ENCODE measurements around the gene OMD.
"Not testable (repeated sequence)": the region's sequence is repeated elsewhere in the genome, so short reads cannot be mapped to it uniquely, and the experiment has no call there.

The OMD gene

GRCh38 chr9:92414566-92414965 is 9.7 kb downstream of the OMD start:
- Histone ChIP-seq H3K27ac (ENCODE audit: low read length) (no peak overlapping the region), H3K27me3 (ENCODE audit: control insufficient read depth, insufficient read depth, low read length) (no peaks in the 10 kb centered on the region), H3K4me3 (ENCODE audit: low read length) (no peak overlapping the region), H3K9me3 (ENCODE audit: control insufficient read depth, insufficient read depth, low read length) (no peaks in the 10 kb centered on the region), H3K4me1 (ENCODE audit: control insufficient read depth, insufficient read depth, low read length) (no peaks in the 10 kb centered on the region), H3K36me3 (ENCODE audit: control insufficient read depth, insufficient read depth, low read length) (no peaks in the 10 kb centered on the region)
- no CpG with 5 or more reads among the region's 1 CpG for WGBS (ENCODE audit: insufficient coverage, insufficient read length)
- DNase-seq (ENCODE audit: low read depth, low spot score) = no peak

DNA sequence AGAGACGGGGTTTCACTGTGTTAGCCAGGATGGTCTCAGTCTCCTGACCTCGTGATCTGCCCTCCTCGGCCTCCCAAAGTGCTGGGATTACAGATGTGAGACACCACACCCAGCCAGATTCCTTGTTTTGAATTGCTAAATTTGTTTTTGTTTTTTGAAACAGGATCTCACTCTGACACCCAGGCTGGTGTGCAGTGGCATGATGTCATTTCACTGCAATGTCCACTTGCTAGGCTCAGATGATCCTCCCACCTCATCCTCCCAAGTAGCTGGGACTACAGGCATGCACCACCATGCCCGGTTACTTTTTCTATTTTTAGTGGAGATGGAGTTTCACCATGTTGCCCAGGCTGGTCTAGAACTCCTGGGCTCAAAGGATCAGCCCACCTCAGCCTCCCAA is 13.1 kb downstream of the OMD start:
- H3K36me3 ChIP-seq (ENCODE audit: control insufficient read depth, insufficient read depth, low read length); H3K4me3 ChIP-seq (ENCODE audit: low read length); H3K4me1 ChIP-seq (ENCODE audit: control insufficient read depth, insufficient read depth, low read length); DNase-seq (ENCODE audit: low read depth, low spot score); H3K9me3 ChIP-seq (ENCODE audit: control insufficient read depth, insufficient read depth, low read length); H3K27ac ChIP-seq (ENCODE audit: low read length); H3K27me3 ChIP-seq (ENCODE audit: control insufficient read depth, insufficient read depth, low read length): not testable (repeated sequence)
- no CpG with 5 or more reads among the region's 4 CpGs for WGBS (ENCODE audit: insufficient coverage, insufficient read length)

DNA sequence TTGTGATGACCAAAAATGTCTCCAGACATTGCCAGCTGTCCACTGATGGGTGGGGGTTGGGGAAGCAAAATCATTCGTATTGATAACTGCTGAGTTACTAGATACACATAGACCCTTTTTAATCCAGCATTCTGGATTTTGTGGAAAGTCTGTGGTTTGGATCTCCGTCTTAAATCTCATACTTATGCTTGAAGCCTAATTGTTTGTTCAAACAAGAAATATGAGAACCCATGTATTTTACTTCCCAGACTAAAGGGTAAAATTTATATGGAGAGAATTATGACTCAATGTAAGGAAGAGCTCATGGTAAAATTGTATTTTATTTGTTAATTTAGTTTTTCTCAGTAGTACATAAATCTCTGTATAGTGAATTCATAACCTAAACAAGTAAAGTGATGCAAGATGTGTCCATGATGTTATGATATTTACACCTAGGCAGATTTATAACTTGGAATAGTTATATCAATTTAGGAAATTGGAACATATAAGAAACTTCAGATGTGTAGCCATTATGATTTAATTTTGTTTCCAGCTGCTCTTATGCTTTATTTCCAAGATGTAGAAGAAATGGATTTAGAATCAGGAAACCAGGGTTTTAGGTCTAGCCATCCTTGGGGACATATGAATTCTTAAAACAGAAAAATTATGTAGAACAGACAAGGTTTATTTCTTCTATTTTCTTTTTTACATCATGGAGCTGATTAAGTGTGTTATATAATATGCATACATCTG is 15.4 kb downstream of the OMD start:
- no peaks in the 10 kb centered on the region for H3K9me3 ChIP-seq (ENCODE audit: control insufficient read depth, insufficient read depth, low read length)
- no peak overlapping the region for H3K4me3 ChIP-seq (ENCODE audit: low read length)
- H3K4me1 ChIP-seq (ENCODE audit: control insufficient read depth, insufficient read depth, low read length) = no peaks in the 10 kb centered on the region
- H3K27ac ChIP-seq (ENCODE audit: low read length) = no peak overlapping the region
- H3K27me3 ChIP-seq (ENCODE audit: control insufficient read depth, insufficient read depth, low read length) = no peaks in the 10 kb centered on the region
- WGBS (ENCODE audit: insufficient coverage, insufficient read length) = no CpG with 5 or more reads among the region's 2 CpGs
- no peaks in the 10 kb centered on the region for H3K36me3 ChIP-seq (ENCODE audit: control insufficient read depth, insufficient read depth, low read length)
- DNase-seq (ENCODE audit: low read depth, low spot score) = no peak

DNA sequence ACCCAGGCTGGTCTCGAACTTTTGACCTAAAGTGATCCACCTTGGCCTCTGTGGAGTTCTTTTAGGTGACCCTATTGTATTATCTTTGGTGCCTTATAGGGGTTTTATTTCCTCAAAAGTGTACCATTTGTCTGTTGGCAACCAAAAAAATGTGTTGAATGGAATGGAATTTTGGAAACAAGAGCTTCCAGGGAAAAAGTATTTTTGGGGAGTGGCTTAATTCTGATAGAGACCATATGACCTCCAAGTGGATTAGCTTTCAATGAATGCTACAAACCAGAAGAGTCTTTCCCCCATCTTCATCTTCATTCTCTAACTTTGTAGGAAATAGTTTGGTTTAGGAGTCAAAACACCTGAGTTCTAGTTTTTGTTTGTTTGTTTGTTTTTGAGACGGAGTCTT is 16.5 kb downstream of the OMD start:
- no peak overlapping the region for H3K4me3 ChIP-seq (ENCODE audit: low read length)
- DNase-seq (ENCODE audit: low read depth, low spot score) = no peak
- H3K36me3 ChIP-seq (ENCODE audit: control insufficient read depth, insufficient read depth, low read length) = no peaks in the 10 kb centered on the region
- no peak overlapping the region for H3K27ac ChIP-seq (ENCODE audit: low read length)
- H3K4me1 ChIP-seq (ENCODE audit: control insufficient read depth, insufficient read depth, low read length) = no peaks in the 10 kb centered on the region
- H3K27me3 ChIP-seq (ENCODE audit: control insufficient read depth, insufficient read depth, low read length) = no peaks in the 10 kb centered on the region
- H3K9me3 ChIP-seq (ENCODE audit: control insufficient read depth, insufficient read depth, low read length) = no peaks in the 10 kb centered on the region
- no CpG with 5 or more reads among the region's 2 CpGs for WGBS (ENCODE audit: insufficient coverage, insufficient read length)

GRCh38 chr9:92406477-92406876 is 17.8 kb downstream of the OMD start:
- Histone ChIP-seq H3K27me3 (ENCODE audit: control insufficient read depth, insufficient read depth, low read length) (no peaks in the 10 kb centered on the region), H3K4me1 (ENCODE audit: control insufficient read depth, insufficient read depth, low read length) (no peaks in the 10 kb centered on the region), H3K27ac (ENCODE audit: low read length) (no peak overlapping the region), H3K36me3 (ENCODE audit: control insufficient read depth, insufficient read depth, low read length) (no peaks in the 10 kb centered on the region), H3K9me3 (ENCODE audit: control insufficient read depth, insufficient read depth, low read length) (no peaks in the 10 kb centered on the region), H3K4me3 (ENCODE audit: low read length) (no peak overlapping the region)
- DNase-seq (ENCODE audit: low read depth, low spot score) = no peak
- no CpG with 5 or more reads among the region's 3 CpGs for WGBS (ENCODE audit: insufficient coverage, insufficient read length)

DNA sequence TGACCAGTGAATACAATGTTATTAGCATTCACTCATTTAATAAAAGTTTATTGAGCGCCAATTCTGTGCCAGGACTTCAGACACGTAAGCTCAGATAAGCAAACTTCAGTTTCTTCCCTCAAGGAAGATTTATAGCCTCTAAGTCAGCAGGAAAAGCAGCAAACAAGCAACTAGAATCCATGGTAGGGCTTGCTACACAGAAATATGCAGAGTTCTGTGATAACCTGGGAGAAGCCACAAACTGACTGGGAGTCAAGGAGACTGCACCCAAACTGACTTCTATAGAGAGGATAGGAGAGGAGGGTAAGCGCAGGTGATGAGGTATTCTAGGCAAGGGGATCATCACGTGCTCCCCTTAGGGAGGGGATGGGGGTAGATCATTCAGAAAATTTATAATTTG is 18.5 kb downstream of the OMD start:
- no peak for DNase-seq (ENCODE audit: low read depth, low spot score)
- no CpG with 5 or more reads among the region's 4 CpGs for WGBS (ENCODE audit: insufficient coverage, insufficient read length)
- no peak overlapping the region for H3K4me3 ChIP-seq (ENCODE audit: low read length)
- H3K36me3 ChIP-seq (ENCODE audit: control insufficient read depth, insufficient read depth, low read length) = no peaks in the 10 kb centered on the region
- no peak overlapping the region for H3K27ac ChIP-seq (ENCODE audit: low read length)
- no peaks in the 10 kb centered on the region for H3K9me3 ChIP-seq (ENCODE audit: control insufficient read depth, insufficient read depth, low read length)
- no peaks in the 10 kb centered on the region for H3K27me3 ChIP-seq (ENCODE audit: control insufficient read depth, insufficient read depth, low read length)
- H3K4me1 ChIP-seq (ENCODE audit: control insufficient read depth, insufficient read depth, low read length) = no peaks in the 10 kb centered on the region

DNA sequence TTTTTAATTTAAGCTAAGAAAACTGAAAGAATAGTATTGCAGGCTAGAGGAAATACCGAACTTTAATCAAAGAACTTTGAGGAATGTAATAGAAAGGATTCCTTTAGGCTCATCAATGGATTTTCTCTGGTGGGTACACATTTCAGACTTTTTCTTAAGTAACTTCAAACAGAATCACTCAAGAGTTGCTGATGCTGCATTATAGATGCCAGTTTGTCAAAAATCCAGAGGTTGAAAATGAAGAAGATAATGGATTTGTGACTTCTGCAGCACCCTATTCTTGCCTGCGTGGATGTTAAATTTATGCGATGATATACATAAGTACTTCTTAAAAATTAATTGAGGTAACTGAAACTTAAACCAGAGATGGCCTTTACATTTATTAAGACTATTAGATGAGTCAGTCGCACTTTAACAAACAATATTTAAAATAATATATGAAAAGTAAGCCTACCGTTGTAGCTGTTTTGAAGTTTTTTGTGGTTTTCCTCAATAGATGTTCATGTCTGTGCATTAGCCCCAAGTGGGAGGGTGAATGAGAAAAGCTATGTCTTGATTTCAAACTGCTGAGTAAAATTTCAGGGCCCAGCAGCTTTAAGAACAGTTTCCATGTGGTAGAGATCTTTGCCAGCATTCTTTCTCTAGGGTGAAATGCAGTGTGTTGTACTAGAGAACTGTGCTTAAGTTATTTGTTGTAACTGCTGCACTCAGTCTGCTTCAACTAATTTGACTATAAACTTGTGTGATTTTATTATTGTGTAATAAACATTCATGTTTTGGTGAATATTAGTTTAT is 20.0 kb downstream of the OMD start, which contains the start of gene OGN:
Gene OGN, minus strand, starts transcription at position 537 of the 795 bp plus-strand sequence. CDS start 1,171 bp downstream, outside the sequence.
- Histone ChIP-seq H3K27ac (ENCODE audit: low read length) (no peak within 1 kb of the TSS), H3K36me3 (ENCODE audit: control insufficient read depth, insufficient read depth, low read length) (no peaks in the 10 kb centered on the region), H3K4me1 (ENCODE audit: control insufficient read depth, insufficient read depth, low read length) (no peaks in the 10 kb centered on the region), H3K27me3 (ENCODE audit: control insufficient read depth, insufficient read depth, low read length) (no peaks in the 10 kb centered on the region), H3K4me3 (ENCODE audit: low read length) (no peak within 1 kb of the TSS), H3K9me3 (ENCODE audit: control insufficient read depth, insufficient read depth, low read length) (no peaks in the 10 kb centered on the region)
- WGBS (ENCODE audit: insufficient coverage, insufficient read length) = no CpG with 5 or more reads among the region's 5 CpGs
- no peak for DNase-seq (ENCODE audit: low read depth, low spot score)

GRCh38 chr9:92402826-92403745 is 21.2 kb downstream of the OMD start:
- WGBS (ENCODE audit: insufficient coverage, insufficient read length) = 100% methylated on average over 1 of the region's 5 CpGs
- Histone ChIP-seq H3K4me3 (ENCODE audit: low read length) (no peak overlapping the region), H3K27me3 (ENCODE audit: control insufficient read depth, insufficient read depth, low read length) (no peaks in the 10 kb centered on the region), H3K9me3 (ENCODE audit: control insufficient read depth, insufficient read depth, low read length) (no peaks in the 10 kb centered on the region), H3K4me1 (ENCODE audit: control insufficient read depth, insufficient read depth, low read length) (no peaks in the 10 kb centered on the region), H3K27ac (ENCODE audit: low read length) (no peak overlapping the region), H3K36me3 (ENCODE audit: control insufficient read depth, insufficient read depth, low read length) (no peaks in the 10 kb centered on the region)
- no peak for DNase-seq (ENCODE audit: low read depth, low spot score)

DNA sequence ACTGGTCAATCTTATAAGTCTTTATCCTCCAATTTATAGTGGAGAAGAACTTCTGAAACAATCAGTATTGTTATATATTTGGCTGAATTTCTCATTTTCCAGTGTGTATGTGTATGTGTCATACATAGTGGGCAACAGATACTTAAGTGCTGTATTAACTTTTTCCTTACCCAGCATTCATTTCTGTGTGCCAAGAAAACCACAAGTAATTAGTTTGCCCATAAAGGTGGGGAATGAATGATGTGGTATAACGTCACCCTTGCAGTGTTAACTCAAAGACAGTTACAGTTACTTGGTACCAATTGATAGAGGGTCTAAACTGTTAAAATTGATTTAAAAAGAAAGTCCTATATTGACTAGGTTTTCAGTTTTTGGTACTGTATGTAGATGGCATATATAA is 21.9 kb downstream of the OMD start:
- H3K27me3 ChIP-seq (ENCODE audit: control insufficient read depth, insufficient read depth, low read length) = no peaks in the 10 kb centered on the region
- no peaks in the 10 kb centered on the region for H3K36me3 ChIP-seq (ENCODE audit: control insufficient read depth, insufficient read depth, low read length)
- no peak overlapping the region for H3K27ac ChIP-seq (ENCODE audit: low read length)
- H3K4me3 ChIP-seq (ENCODE audit: low read length) = no peak overlapping the region
- WGBS (ENCODE audit: insufficient coverage, insufficient read length) = no CpG with 5 or more reads among the region's 1 CpG
- H3K9me3 ChIP-seq (ENCODE audit: control insufficient read depth, insufficient read depth, low read length) = no peaks in the 10 kb centered on the region
- H3K4me1 ChIP-seq (ENCODE audit: control insufficient read depth, insufficient read depth, low read length) = no peaks in the 10 kb centered on the region
- DNase-seq (ENCODE audit: low read depth, low spot score) = no peak

GRCh38 chr9:92397853-92398252 is 26.4 kb downstream of the OMD start:
- Histone ChIP-seq H3K36me3 (ENCODE audit: control insufficient read depth, insufficient read depth, low read length) (no peaks in the 10 kb centered on the region), H3K27me3 (ENCODE audit: control insufficient read depth, insufficient read depth, low read length) (no peaks in the 10 kb centered on the region), H3K4me3 (ENCODE audit: low read length) (no peak overlapping the region), H3K4me1 (ENCODE audit: control insufficient read depth, insufficient read depth, low read length) (no peaks in the 10 kb centered on the region), H3K27ac (ENCODE audit: low read length) (no peak overlapping the region), H3K9me3 (ENCODE audit: control insufficient read depth, insufficient read depth, low read length) (no peaks in the 10 kb centered on the region)
- DNase-seq (ENCODE audit: low read depth, low spot score) = no peak
- no CpG with 5 or more reads among the region's 3 CpGs for WGBS (ENCODE audit: insufficient coverage, insufficient read length)

Data from iPS DF 6.9 (cell line).